ENCODE data around the gene SPPL2C.

The SPPL2C gene

DNA sequence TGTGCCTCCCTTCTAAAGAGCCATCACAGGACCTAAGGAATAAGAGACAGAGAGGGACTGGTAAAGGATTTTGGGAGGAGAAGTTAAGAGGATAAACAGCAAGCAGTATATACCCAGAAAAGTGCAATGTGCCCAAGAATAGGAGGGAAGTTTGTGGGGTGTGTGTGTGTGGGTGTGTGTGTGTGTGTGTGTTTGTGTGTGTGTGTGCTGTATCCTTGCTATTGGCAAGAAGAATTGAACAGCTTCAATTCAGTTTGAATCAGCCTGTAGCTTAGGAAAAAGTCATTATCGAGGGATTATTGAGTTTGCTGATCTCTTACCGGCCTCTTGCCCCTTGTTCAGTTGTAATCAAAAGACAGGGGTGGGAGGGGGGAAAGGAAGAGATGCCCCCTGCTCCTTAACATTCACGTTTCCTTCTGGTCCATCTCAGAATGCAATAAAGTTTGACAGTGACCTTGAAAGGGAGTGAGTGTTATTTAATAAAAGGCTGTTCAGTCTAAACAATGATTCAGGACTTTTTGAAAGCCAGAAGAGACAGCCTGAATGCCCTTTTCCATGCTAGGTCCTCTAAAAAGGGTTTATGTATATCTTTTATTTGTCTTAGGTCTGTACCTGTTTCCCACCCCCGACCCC is 25.8 kb downstream of the SPPL2C start:
- no peak overlapping the region for H3K4me3 ChIP-seq (ENCODE audit: low read depth, low read length)
- DNase-seq (ENCODE audit: low read depth), result no peak
- TF ChIP-seq, protein P1, sequence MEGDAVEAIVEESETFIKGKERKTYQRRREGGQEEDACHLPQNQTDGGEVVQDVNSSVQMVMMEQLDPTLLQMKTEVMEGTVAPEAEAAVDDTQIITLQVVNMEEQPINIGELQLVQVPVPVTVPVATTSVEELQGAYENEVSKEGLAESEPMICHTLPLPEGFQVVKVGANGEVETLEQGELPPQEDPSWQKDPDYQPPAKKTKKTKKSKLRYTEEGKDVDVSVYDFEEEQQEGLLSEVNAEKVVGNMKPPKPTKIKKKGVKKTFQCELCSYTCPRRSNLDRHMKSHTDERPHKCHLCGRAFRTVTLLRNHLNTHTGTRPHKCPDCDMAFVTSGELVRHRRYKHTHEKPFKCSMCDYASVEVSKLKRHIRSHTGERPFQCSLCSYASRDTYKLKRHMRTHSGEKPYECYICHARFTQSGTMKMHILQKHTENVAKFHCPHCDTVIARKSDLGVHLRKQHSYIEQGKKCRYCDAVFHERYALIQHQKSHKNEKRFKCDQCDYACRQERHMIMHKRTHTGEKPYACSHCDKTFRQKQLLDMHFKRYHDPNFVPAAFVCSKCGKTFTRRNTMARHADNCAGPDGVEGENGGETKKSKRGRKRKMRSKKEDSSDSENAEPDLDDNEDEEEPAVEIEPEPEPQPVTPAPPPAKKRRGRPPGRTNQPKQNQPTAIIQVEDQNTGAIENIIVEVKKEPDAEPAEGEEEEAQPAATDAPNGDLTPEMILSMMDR (IDR thresholded peaks at IDR 0.05; ENCODE audit: low read depth, low read length, missing control alignments), result no peak

DNA sequence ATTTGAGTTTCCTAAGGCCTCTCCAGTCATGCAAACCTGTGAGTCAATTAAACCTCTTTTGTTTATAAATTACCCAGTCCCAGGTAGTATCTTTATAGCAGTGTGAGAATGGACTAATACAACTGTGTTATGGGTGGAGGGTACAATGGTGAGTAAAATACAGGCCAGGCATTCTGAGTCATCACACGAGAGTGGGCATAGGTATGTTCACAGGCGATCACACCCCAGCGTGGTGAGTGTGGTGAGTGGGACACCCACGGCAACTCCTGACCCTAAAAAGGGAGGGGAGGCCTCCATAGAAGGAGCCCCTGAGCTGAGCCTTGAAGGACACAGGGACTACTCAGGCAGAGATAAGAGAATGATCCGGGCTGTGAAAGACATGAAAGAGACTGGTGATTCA is 27.0 kb downstream of the SPPL2C start:
- TF ChIP-seq, protein P1 (IDR thresholded peaks at IDR 0.05; ENCODE audit: low read depth, low read length, missing control alignments), result no peak
- DNase-seq (ENCODE audit: low read depth), result no peak
- no peak overlapping the region for H3K4me3 ChIP-seq (ENCODE audit: low read depth, low read length)

DNA sequence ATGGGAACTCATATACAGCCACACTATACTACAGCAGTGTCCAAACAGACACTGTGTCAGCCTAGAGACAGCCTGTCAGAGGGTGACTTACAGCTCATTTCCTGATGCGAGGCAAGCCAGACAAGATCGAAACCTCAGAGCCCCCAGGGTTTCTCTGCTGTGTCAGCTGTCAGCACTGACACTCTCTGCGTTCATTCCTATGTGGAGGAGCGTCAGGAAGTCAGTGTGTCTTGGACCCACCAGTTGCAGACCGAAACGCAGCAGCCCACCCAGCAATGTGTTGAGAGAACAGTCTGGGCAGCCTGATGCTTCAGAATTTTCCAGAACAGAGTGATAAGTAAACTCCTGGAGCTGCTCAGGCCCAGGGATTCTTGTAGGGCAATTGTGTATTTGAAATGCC is 29.0 kb downstream of the SPPL2C start:
- H3K4me3 ChIP-seq (ENCODE audit: low read depth, low read length), result no peak overlapping the region
- TF ChIP-seq, protein P1 (IDR thresholded peaks at IDR 0.05; ENCODE audit: low read depth, low read length, missing control alignments), result no peak
- DNase-seq (ENCODE audit: low read depth), result no peak

DNA sequence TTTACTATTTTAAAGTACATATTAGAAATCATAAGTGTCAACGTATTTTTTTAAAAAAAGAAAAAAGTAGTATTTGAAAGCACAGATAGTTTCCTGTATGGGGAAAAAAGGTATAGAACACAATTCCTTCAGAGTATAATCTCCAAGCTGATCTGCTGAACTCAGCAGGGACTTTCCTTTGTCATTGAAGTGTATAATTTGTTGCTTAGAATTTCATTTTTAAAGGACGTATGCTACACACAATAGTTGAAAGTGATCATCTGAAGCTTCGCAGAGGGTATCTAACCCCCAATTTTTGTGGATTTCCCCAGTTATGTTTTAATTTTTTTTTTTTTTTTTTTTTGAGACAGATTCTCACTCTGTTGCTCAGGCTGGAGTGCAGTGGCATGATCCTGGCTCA is 29.5 kb downstream of the SPPL2C start:
- H3K4me3 ChIP-seq (ENCODE audit: low read depth, low read length), result no peak overlapping the region
- no peak for DNase-seq (ENCODE audit: low read depth)

DNA sequence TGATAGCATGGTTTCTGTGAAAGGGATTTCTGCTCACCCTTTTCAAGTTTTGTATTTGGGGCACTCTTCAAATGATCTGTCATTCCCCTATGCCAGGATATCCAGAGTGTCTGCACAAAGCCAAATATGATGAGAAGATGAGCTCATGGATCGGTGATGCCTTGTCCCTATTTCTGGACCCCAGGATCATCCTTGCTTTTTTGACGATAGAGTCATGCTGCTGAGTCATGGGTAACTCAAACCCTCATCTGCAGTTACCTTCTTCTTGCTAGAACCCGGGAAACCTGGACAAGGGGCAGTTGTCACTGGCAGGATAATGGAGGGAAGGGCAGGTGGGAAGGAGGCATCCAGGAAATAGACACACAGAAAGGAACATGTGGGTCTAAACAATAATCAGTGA is 31.9 kb downstream of the SPPL2C start:
- H3K4me3 ChIP-seq (ENCODE audit: low read depth, low read length), result no peak overlapping the region
- TF ChIP-seq, protein P1 (IDR thresholded peaks at IDR 0.05; ENCODE audit: low read depth, low read length, missing control alignments), result no peak

More for the DNA sequence above, 29.5 kb downstream of the SPPL2C start:
- TF ChIP-seq, protein P1 (IDR thresholded peaks at IDR 0.05; ENCODE audit: low read depth, low read length, missing control alignments), result no peak

DNA sequence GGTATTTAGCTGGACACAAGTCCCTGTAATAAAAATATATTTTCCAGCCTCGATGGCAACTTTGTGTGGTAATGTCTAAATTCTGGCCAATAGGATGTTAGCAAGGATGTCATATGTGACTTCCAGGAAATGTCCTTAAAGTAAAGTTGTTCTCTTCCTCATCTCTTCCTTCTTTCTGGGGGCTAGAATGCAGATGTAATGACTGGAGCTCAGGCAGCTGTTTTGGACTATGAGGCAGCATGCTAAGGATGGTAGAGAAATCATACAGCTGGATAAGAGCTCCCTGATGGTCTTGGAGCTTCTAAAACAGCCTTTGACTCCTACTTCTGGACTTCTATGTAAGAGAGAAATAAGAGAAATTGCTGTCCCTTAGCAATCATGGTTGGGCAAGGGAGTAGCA is 32.8 kb downstream of the SPPL2C start:
- H3K4me3 ChIP-seq (ENCODE audit: low read depth, low read length), result no peak overlapping the region
- no peak for DNase-seq (ENCODE audit: low read depth)
- TF ChIP-seq, protein P1 (IDR thresholded peaks at IDR 0.05; ENCODE audit: low read depth, low read length, missing control alignments), result no peak

More for the DNA sequence above, 31.9 kb downstream of the SPPL2C start:
- DNase-seq (ENCODE audit: low read depth), result no peak

DNA sequence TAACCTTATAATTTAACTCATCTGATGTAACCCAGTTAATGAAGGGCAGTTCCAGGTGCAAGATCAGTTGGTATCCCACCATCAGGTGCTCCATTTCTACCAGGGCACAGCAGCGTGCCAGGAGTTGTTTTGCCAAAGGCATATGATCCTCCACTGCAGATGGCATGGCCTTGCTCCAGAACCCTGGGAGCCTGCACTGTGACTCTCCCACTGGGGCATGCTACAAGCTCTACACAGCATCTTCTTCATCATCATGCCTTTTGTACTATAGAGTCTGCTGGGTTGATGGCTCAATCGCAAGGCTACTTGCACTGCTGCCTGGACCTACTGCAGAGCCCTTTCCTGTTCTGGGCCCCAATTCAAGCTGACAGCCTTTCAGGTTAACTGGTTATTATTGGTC is 38.4 kb downstream of the SPPL2C start:
- TF ChIP-seq, protein P1 (IDR thresholded peaks at IDR 0.05; ENCODE audit: low read depth, low read length, missing control alignments), result no peak
- no peak for DNase-seq (ENCODE audit: low read depth)
- H3K4me3 ChIP-seq (ENCODE audit: low read depth, low read length), result no peak overlapping the region

Data from GM12864 (cell line).